K562 (cell line): ENCODE measurements around the gene LMO4. TPM values are rescaled to one million over a fixed set of nuclear protein-coding genes. Genes with fewer than 3 reads are reported as not detected.

Experiments
- ATAC-seq: fragments of 200-7000 bp; cut with Tn5 transposase; 3 replicates; pipeline ENCODE4 v1.9.1; 2020; ENCODE audit warnings: moderate library complexity
- BruUV-seq: library from RNA; stranded (reverse); fragments of 400-500 nt; replicated peaks from 2 replicates; lab custom pipeline; 2021; lab: Mats Ljungman, UMichigan
- CTCF ChIA-PET: fragments of 300-600 bp; formaldehyde crosslinking; extraction: SDS; loops from one replicate; lab custom pipeline; 2021; ENCODE audit warnings: low intra/inter-chr PET ratio; lab: Yijun Ruan, JAX
- POLR2A ChIA-PET: fragments of 300-600, 350-650 bp; sonication (Branson Sonifier 250); formaldehyde crosslinking; extraction: SDS; loops from one replicate; lab custom pipeline; 2021; ENCODE audit warnings: antibody characterized with exemption, inconsistent platforms; lab: Yijun Ruan, JAX
- DNase-seq, 4 experiments: peaks; one replicate each; pipeline versions ENCODE4 v3.0.0 to v3.0.0-alpha.2; 2011 to 2018; ENCODE audit warnings: low spot score in 3 of 4, mixed read lengths in 3 of 4; ENCODE audit errors: extremely low read depth in 1 of 4
- FAIRE-seq: peaks from 2 replicates; lab custom pipeline; 2011; peaks lifted over from hg19 to GRCh38; lab: Jason Lieb, UNC
- H2AFZ ChIP-seq: 2 replicates; pipeline ENCODE4 v1.6.0; 2011; ENCODE audit warnings: low read depth, low read length, control low read depth, inconsistent platforms
- H3K27ac ChIP-seq: fragments of 200-600 bp; 3 replicates; pipeline ENCODE4 v1.8.0; 2011; ENCODE audit warnings: low read depth, mild to moderate bottlenecking, control low read depth, inconsistent platforms, low read length, moderate library complexity, mixed read lengths; ENCODE audit errors: extremely low read depth
- H3K27me3 ChIP-seq, 2 experiments: fragments of 300-600 bp in 1 of 2; 2 replicates in 1 of 2; 3 replicates in 1 of 2; pipeline versions ENCODE4 v1.6.0 to v1.8.0; 2011; ENCODE audit warnings: inconsistent platforms in 2 of 2, low read length in 2 of 2, mild to moderate bottlenecking in 1 of 2, mixed read lengths in 1 of 2, moderate library complexity in 1 of 2; ENCODE audit not compliant: control insufficient read depth in 2 of 2, insufficient read depth in 2 of 2
- H3K36me3 ChIP-seq: fragments of 300-600 bp; 3 replicates; pipeline ENCODE4 v1.8.0; 2011; ENCODE audit warnings: mild to moderate bottlenecking, low read length, inconsistent platforms; ENCODE audit not compliant: control insufficient read depth, insufficient read depth
- H3K4me1 ChIP-seq, 2 experiments: fragments of 200-600 bp in 1 of 2; replicated peaks in 1 of 2; 2 replicates in 1 of 2; 3 replicates in 1 of 2; pipeline versions ENCODE4 v1.5.1 to v1.8.0; 2011; ENCODE audit warnings: inconsistent platforms in 2 of 2, low read length in 2 of 2, mild to moderate bottlenecking in 1 of 2, mixed read lengths in 1 of 2, moderate library complexity in 1 of 2; ENCODE audit not compliant: control insufficient read depth in 2 of 2, insufficient read depth in 2 of 2
- H3K4me2 ChIP-seq: 2 replicates; pipeline ENCODE4 v1.6.1; 2011; ENCODE audit warnings: low read length, control low read depth, inconsistent platforms, mixed read lengths; ENCODE audit not compliant: insufficient read depth
- H3K4me3 ChIP-seq: fragments of 200-600 bp; sonication (generic), shearing (Covaris generic); 2 replicates; pipeline ENCODE4 v1.5.1; 2016; ENCODE audit warnings: control low read depth, inconsistent platforms
- H3K79me2 ChIP-seq: fragments of 200-600 bp; 3 replicates; pipeline ENCODE4 v1.8.0; 2011; ENCODE audit warnings: low read length, inconsistent platforms; ENCODE audit not compliant: control insufficient read depth, insufficient read depth
- H3K9ac ChIP-seq, 2 experiments: 2 replicates each; pipeline versions ENCODE4 v1.6.0 to v1.6.1; 2011; ENCODE audit warnings: low read depth in 2 of 2, low read length in 2 of 2, control low read depth in 1 of 2, inconsistent platforms in 1 of 2, mild to moderate bottlenecking in 1 of 2, mixed read lengths in 1 of 2; ENCODE audit not compliant: insufficient read depth in 1 of 2
- H3K9me1 ChIP-seq: one replicate; pipeline ENCODE4 v1.6.0; 2011; ENCODE audit warnings: inconsistent platforms, mild to moderate bottlenecking, low read length, moderate library complexity; ENCODE audit not compliant: control insufficient read depth, insufficient read depth
- H3K9me3 ChIP-seq: replicated peaks from 2 replicates; pipeline ENCODE4 v1.5.1; 2011; ENCODE audit warnings: low read depth, low read length, inconsistent platforms; ENCODE audit not compliant: control insufficient read depth, insufficient read depth
- H4K20me1 ChIP-seq: replicated peaks from 2 replicates; pipeline ENCODE4 v1.6.1; 2011; ENCODE audit warnings: low read length, inconsistent platforms, mixed read lengths; ENCODE audit not compliant: control insufficient read depth, insufficient read depth
- BRCA1 ChIP-seq, 2 experiments: fragments of 450-650 bp in 1 of 2; sonication (generic) in 1 of 2; formaldehyde crosslinking in 1 of 2; IDR thresholded peaks; 2 replicates each; pipeline versions ENCODE4 v1.5.0 to v1.6.1; 2017 to 2020; ENCODE audit warnings: mild to moderate bottlenecking in 1 of 2, missing genetic modification reagents in 1 of 2
- BRD9 ChIP-seq: fragments of 450-650 bp; IDR thresholded peaks from 2 replicates; pipeline ENCODE4 v1.6.1; 2018; ENCODE audit warnings: low read depth; ENCODE audit not compliant: partially characterized antibody
- CBX2 ChIP-seq: fragments of 200-600 bp; sonication (generic); IDR thresholded peaks from one replicate; pipeline ENCODE4 v1.6.1; 2012; ENCODE audit warnings: mild to moderate bottlenecking, low read length, inconsistent platforms; ENCODE audit not compliant: insufficient read depth, poor library complexity, severe bottlenecking
- ELF4 ChIP-seq: fragments of 450-650 bp; formaldehyde crosslinking; IDR thresholded peaks from 2 replicates; pipeline ENCODE4 v1.4.0; 2022; ENCODE audit warnings: missing genetic modification characterization
- ERF ChIP-seq: fragments of 450-650 bp; formaldehyde crosslinking; IDR thresholded peaks from 2 replicates; pipeline ENCODE4 v1.4.0; 2020; ENCODE audit warnings: mild to moderate bottlenecking, mixed read lengths
- FOXA3 ChIP-seq, 2 experiments: fragments of 450-650 bp in 1 of 2; sonication (generic) in 1 of 2; formaldehyde crosslinking; IDR thresholded peaks in 1 of 2; conservative IDR thresholded peaks in 1 of 2; 2 replicates each; pipeline versions ENCODE4 v1.4.0 to v1.8.0; 2020 to 2022; ENCODE audit warnings: mild to moderate bottlenecking in 2 of 2, missing genetic modification reagents in 1 of 2
- KDM2B ChIP-seq: fragments of 250-450 bp; sonication (Bioruptor Pico); IDR thresholded peaks from 2 replicates; pipeline ENCODE4 v1.8.0; 2021; ENCODE audit warnings: mild to moderate bottlenecking, moderate library complexity
- MECOM ChIP-seq: fragments of 250-450 bp; sonication (Bioruptor Pico); IDR thresholded peaks from 2 replicates; pipeline ENCODE4 v1.8.0; 2022; ENCODE audit warnings: inconsistent platforms
- SNAPC5 ChIP-seq: fragments of 250-450 bp; sonication (Bioruptor Pico); IDR thresholded peaks from 2 replicates; pipeline ENCODE4 v1.8.0; 2021; ENCODE audit warnings: moderate library complexity, mild to moderate bottlenecking, inconsistent platforms
- SREBF1 ChIP-seq: fragments of 150-350 bp; IDR thresholded peaks from 2 replicates; pipeline ENCODE4 v1.6.1; 2014; ENCODE audit warnings: antibody characterized with exemption, low read depth, low read length, borderline replicate concordance
- TCF7L2 ChIP-seq: fragments of 150-350 bp; IDR thresholded peaks from 2 replicates; pipeline ENCODE4 v1.6.1; 2016; ENCODE audit warnings: low read depth, mild to moderate bottlenecking, low read length, moderate library complexity
- XRCC4 ChIP-seq: IDR thresholded peaks from one replicate; pipeline ENCODE4 v1.6.1; 2011; ENCODE audit not compliant: insufficient read depth, insufficient read length; ENCODE audit errors: extremely low read depth
- ZC3H11A ChIP-seq: IDR thresholded peaks from 2 replicates; pipeline ENCODE4 v1.6.1; 2012; ENCODE audit warnings: low read depth, low read length, improper control_type of control experiment
- ZNF263 ChIP-seq: sonication (generic); formaldehyde crosslinking; IDR thresholded peaks from 2 replicates; pipeline ENCODE4 v1.8.0; 2022; ENCODE audit warnings: mild to moderate bottlenecking, missing genetic modification reagents, borderline replicate concordance
- ZNF282 ChIP-seq: sonication (generic); formaldehyde crosslinking; IDR thresholded peaks from 2 replicates; pipeline ENCODE4 v1.8.1; 2023; ENCODE audit warnings: missing genetic modification reagents
- ZNF699 ChIP-seq: fragments of 250-450 bp; sonication (Bioruptor Pico); IDR thresholded peaks from 2 replicates; pipeline ENCODE4 v1.8.0; 2021; ENCODE audit warnings: mild to moderate bottlenecking, moderate library complexity; ENCODE audit not compliant: insufficient replicate concordance
- WGBS: fragments of 100-300 bp; shearing (Covaris generic); methylation state at CpG from one replicate; pipeline ENCODE4 v1.1.6; 2016; ENCODE audit warnings: low coverage, mixed read lengths; ENCODE audit not compliant: insufficient coverage; ENCODE audit errors: missing lambda C conversion rate; 5-methylcytosine and 5-hydroxymethylcytosine counted together
- in situ Hi-C: fragments of 300-500 bp; cut with MboI; formaldehyde crosslinking; loops from 4 replicates; pipeline ENCODE4 v1.15.0; 2018; ENCODE audit warnings: inconsistent platforms, mixed read lengths
- intact Hi-C: fragments of 100-400 bp; cut with micrococcal nuclease; formaldehyde crosslinking; loops from 2 replicates; pipeline ENCODE4 v1.14.2; 2022
- polyA plus RNA-seq, 8 experiments: library from polyadenylated mRNA; depleted of rRNA in 4 of 8; stranded (reverse) in 5 of 8; unstranded in 3 of 8; fragments of >200 nt; fragmentation: Nextera tagmentation in 2 of 8; fragmentation: Illumina TruSeq in 1 of 8; extraction: Ambion mirVana in 2 of 8; extraction: Trizol in 1 of 8; gene quantifications; 2 replicates each; pipeline versions ENCODE4 v1.2.1 to v1.2.3, GENCODE V29; 2011 to 2014; ENCODE audit warnings: inconsistent platforms in 1 of 8, missing spikeins in 1 of 8
- total RNA-seq, 7 experiments: library from RNA; depleted of rRNA in 6 of 7; stranded (reverse); fragments of >200 nt in 6 of 7; fragmentation: Illumina TruSeq in 2 of 7; extraction: Trizol in 2 of 7; gene quantifications; 2 replicates each; pipeline versions ENCODE4 v1.2.1 to v1.2.3, GENCODE V29; 2011 to 2021; ENCODE audit warnings: low replicate concordance in 1 of 7
- TF ChIP-seq, protein P1 (sequence below): fragments of 250-450 bp; sonication (Bioruptor Pico); IDR thresholded peaks from 2 replicates; pipeline ENCODE4 v1.8.0; 2021; ENCODE audit warnings: borderline replicate concordance, mild to moderate bottlenecking, moderate library complexity; ENCODE audit not compliant: poor library complexity, severe bottlenecking
- TF ChIP-seq, protein P2 (sequence below): sonication (generic); formaldehyde crosslinking; IDR thresholded peaks from 2 replicates; pipeline ENCODE4 v1.8.1; 2023; ENCODE audit warnings: mild to moderate bottlenecking, missing genetic modification reagents

Gene LMO4
- total and polyA plus RNA-seq, 9 of the 15 experiments (the other 6 are each of a cell fraction or from before 2014, with no cell fraction given) = 3.1 to 35.3 (median 22.4) TPM

DNA sequence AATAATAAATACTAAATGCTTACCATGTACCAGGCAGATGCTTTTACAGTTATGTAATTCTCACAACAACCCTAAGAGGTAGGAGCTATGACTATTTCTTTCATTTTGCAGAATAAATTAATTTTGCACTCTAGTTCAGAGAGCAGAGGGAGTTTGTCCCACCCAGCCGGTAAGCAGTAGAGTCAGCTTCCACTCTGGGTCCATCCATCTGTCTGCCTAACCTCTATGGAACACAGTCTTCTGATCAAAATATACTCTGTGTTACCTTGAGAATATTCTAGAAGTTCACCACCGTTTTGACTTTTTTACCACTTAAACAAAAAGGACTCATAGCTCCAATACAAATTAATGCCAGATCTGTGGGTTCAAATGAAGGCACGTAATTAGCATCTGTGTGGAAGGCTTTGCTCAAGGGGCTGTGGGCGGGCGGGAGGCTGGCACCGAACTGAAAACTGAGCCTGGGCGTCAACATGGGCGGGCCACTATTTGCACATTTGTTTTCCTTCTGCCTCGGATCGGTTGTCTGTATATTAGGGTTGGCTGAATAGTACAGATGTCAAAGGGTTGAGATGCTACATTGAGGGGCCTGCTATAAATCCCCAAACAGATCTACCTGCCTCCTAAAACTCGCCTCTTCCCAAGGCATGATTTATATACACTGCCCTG is 33.1 kb upstream of the LMO4 start:
- no peak overlapping the region for H2AFZ ChIP-seq
- CTCF ChIA-PET = interaction anchor here (0.7 kb wide), 1 partner anchor 52 kb away, joined by 4 read pairs; no protein-coding TSS in a partner anchor
- intact Hi-C loops (no loop called here), in situ Hi-C loops (loop anchor here (25.0 kb wide), 1 partner anchor 642 kb away; no protein-coding TSS in a partner anchor)
- H3K9me3 ChIP-seq = no peaks in the 10 kb centered on the region
- H3K27me3 ChIP-seq = peaks cover 5 to 10% of the 10 kb centered on the region in 2 experiments; a peak in 3 of 5 replicates
- no TSS peak for BruUV-seq
- no peak overlapping the region for H3K4me3 ChIP-seq
- FAIRE-seq (no peak), DNase-seq (no peak), ATAC-seq (no peak)
- 0% methylated on average over 9 of the region's 11 CpGs for WGBS
- H3K4me1 ChIP-seq = no peaks in the 10 kb centered on the region
- no peaks in the 10 kb centered on the region for H3K9me1 ChIP-seq
- no peaks in the 10 kb centered on the region for H4K20me1 ChIP-seq
- POLR2A ChIA-PET = interaction anchor here (0.6 to 0.7 kb wide), 2 partner anchors 36 to 1315 kb away, joined by 3 read pairs; no protein-coding TSS in a partner anchor
- H3K9ac ChIP-seq = no peak overlapping the region
- H3K4me2 ChIP-seq = no peak overlapping the region
- H3K27ac ChIP-seq = no peak overlapping the region
- no peaks in the 10 kb centered on the region for H3K36me3 ChIP-seq
- no peaks in the 10 kb centered on the region for H3K79me2 ChIP-seq
- TF ChIP-seq ZNF282 (CRISPR knock-in tag) (no peak), CBX2 (no peak), ZC3H11A (no peak), ELF4 (CRISPR knock-in tag) (no peak), BRD9 (no peak), SNAPC5 (CRISPR knock-in tag) (no peak), TCF7L2 (no peak), SREBF1 (no peak), ZNF699 (CRISPR knock-in tag) (no peak), MECOM (CRISPR knock-in tag) (no peak), BRCA1 (IDR thresholded peaks at IDR 0.05) (no peak), BRCA1 (CRISPR knock-in tag; IDR thresholded peaks at IDR 0.05) (no peak), KDM2B (CRISPR knock-in tag) (no peak), ERF (no peak), FOXA3 (CRISPR knock-in tag; conservative IDR thresholded peaks at IDR 0.05 in 1 of 2, IDR thresholded peaks at IDR 0.05 in 1 of 2) (no peak), ZNF263 (CRISPR knock-in tag) (no peak), XRCC4 (no peak)
- TF ChIP-seq, protein P1, sequence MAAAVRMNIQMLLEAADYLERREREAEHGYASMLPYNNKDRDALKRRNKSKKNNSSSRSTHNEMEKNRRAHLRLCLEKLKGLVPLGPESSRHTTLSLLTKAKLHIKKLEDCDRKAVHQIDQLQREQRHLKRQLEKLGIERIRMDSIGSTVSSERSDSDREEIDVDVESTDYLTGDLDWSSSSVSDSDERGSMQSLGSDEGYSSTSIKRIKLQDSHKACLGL (CRISPR knock-in tag) = no peak
- TF ChIP-seq, protein P2, sequence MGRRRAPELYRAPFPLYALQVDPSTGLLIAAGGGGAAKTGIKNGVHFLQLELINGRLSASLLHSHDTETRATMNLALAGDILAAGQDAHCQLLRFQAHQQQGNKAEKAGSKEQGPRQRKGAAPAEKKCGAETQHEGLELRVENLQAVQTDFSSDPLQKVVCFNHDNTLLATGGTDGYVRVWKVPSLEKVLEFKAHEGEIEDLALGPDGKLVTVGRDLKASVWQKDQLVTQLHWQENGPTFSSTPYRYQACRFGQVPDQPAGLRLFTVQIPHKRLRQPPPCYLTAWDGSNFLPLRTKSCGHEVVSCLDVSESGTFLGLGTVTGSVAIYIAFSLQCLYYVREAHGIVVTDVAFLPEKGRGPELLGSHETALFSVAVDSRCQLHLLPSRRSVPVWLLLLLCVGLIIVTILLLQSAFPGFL (CRISPR knock-in tag) = no peak
